ENCODE data around the gene PUDP. TPM values are rescaled to one million over a fixed set of nuclear protein-coding genes. Genes with fewer than 3 reads are reported as not detected.

The PUDP gene
- total RNA-seq, 1 donor from 2014 or later = 17.4 TPM

DNA sequence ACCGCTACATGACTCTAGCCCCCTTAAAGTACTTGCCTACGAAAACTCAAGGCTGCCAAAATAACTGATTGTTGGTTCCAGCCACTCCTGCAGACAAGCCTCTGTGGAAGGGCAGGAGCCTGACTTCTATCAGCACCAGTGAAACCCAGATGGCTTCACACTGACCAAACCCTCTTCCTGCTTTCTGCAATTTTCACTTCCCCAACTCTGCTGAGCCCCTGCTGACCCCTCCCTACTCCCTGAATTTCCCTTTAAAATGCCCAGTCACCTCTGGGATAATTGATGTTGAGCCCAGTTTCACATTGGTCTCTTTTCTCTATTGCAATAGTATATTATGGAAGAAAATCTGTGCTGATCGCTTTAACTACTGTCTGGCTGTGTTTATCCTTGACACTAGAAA is 62.1 kb downstream of the PUDP start:
- H3K36me3 Mint-ChIP-seq (ENCODE audit: low read depth) = peaks cover 3% of the 10 kb centered on the region
- H3K4me1 Mint-ChIP-seq = peaks cover 41% of the 10 kb centered on the region
- no peak overlapping the region for H3K4me3 Mint-ChIP-seq
- intact Hi-C loops (cut with micrococcal nuclease) = loop anchor here (2.0 kb wide), 1 partner anchor 61 kb away; the partner anchor contains the start of gene STS
- no peak for DNase-seq
- no peaks in the 10 kb centered on the region for H3K9me3 Mint-ChIP-seq
- no peak overlapping the region for H3K27ac Mint-ChIP-seq
- H3K27me3 Mint-ChIP-seq = peaks cover 5% of the 10 kb centered on the region

DNA sequence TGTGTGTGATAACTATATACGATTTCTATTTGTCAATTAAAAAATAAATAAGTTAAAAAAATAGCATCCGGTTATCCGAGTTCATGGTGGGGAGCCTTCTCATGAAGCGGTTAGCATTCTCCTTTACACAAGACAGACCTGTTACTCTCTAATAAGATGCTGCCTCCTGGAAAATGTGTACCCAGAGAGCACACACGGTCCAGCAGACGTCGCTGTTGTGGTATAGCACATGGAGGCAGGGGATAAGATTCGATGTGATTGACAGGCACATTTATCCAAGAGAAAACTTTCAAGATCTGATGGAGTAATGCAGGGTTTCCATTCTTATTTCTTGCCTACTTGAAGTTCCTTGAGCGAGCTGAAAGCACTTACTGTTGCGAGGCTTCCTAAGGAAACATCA is 63.1 kb downstream of the PUDP start:
- intact Hi-C loops (cut with micrococcal nuclease) = loop anchor here (1.0 to 2.0 kb wide), 2 partner anchors 26 to 62 kb away; partner anchors contain the start of gene STS
- DNase-seq = no peak
- peaks cover 5% of the 10 kb centered on the region for H3K27me3 Mint-ChIP-seq

DNA sequence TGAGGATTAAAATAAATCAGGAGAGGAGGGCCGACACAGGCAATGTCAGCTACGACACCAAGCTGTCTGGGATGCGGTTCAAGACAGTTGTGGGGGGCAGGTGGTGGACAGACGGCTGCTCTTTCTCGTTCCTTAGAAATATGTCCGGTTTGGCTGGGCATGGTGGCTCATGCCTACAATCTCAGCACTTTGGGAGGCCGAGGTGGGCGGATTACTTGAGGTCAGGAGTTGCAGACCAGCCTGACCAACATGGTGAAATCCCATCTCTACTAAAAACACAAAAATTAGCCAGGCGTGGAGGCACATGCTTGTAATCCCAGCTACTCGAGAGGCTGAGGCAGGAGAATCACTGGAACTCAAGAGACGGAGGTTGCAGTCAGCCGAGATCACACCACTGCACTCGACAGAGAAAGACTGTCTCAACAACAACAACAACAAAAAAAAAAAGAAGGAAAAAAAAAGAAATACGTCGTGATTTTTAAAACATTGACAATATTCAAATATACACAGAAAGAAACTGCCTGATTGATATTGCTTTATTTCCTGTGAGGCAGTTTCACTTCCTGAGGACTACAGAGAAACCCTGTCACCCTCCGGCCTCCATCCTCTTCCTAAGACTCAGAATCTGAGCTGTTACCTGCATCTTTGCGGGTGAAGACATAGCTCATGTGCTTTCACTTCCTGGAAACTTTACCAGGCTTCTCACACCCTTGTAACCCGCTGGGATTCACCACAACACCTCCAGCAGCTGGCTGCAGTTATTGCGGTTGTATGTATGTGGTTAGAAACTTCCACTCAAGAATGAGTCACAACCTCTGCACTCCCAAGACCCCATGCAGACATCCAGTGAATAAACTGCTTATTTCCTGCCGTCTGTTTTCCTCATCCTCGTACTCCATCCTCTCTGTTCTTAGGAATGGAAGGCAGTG is 64.2 kb downstream of the PUDP start:
- peaks cover 6% of the 10 kb centered on the region for H3K36me3 Mint-ChIP-seq (ENCODE audit: low read depth)
- H3K4me3 Mint-ChIP-seq = peak overlapping the region; percentile 56
- intact Hi-C loops (cut with micrococcal nuclease) = loop anchor here (1.0 to 2.0 kb wide), 2 partner anchors 24 to 63 kb away; partner anchors contain the start of gene STS
- peaks cover 5% of the 10 kb centered on the region for H3K27me3 Mint-ChIP-seq
- peak overlapping the region; percentile 89 for H3K27ac Mint-ChIP-seq
- peak; percentile 88 for DNase-seq
- peaks cover 31% of the 10 kb centered on the region for H3K4me1 Mint-ChIP-seq
- no peaks in the 10 kb centered on the region for H3K9me3 Mint-ChIP-seq

More for the DNA sequence above, 63.1 kb downstream of the PUDP start:
- Mint-ChIP-seq H3K27ac (no peak overlapping the region), H3K9me3 (no peaks in the 10 kb centered on the region), H3K36me3 (ENCODE audit: low read depth) (peaks cover 6% of the 10 kb centered on the region), H3K4me3 (no peak overlapping the region), H3K4me1 (peaks cover 41% of the 10 kb centered on the region)

DNA sequence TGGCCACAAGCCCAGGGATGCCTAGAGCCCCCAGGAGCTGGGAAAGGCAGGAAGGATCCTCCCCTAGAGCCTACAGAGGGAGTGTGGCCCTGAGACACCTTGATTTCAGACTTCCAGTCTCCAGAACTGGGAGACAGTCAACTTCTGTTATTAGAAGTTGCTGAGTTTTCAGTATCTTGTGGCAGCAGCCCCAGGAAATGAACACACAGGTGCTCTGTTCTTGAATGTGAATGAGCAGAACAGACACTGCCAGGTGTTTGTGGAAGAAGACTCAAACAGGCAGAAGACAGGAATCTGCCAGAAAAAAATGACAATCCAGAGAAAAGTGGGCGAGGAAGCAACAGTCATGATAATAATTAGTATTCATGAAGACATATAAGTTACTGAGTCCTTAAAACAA is 64.9 kb downstream of the PUDP start:
- H3K27me3 Mint-ChIP-seq = peaks cover 5% of the 10 kb centered on the region
- peaks cover 24% of the 10 kb centered on the region for H3K4me1 Mint-ChIP-seq
- no peak overlapping the region for H3K27ac Mint-ChIP-seq
- DNase-seq = no peak
- peak overlapping the region; percentile 56 for H3K4me3 Mint-ChIP-seq
- no peaks in the 10 kb centered on the region for H3K9me3 Mint-ChIP-seq
- intact Hi-C loops (cut with micrococcal nuclease) = no loop called here
- H3K36me3 Mint-ChIP-seq (ENCODE audit: low read depth) = peaks cover 6% of the 10 kb centered on the region

DNA sequence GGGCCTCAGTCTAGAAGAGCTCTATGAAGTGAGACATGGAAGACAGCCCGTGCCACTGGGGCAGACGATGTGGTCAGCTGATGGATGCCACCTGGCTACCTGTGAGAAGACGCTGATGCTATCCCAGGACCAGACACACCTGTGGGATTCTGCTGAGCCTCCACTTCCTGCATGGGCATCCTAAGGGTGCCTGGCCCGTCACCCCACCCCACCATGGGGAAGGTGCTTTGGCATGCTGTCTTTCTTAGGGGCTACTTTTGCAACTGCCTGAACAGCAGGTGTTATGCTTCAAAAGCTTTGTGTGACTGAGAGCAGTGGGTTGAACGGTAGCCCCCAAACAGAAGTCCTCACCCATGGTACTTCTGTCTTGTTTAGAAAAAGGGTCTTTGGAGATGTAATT is 65.4 kb downstream of the PUDP start:
- intact Hi-C loops (cut with micrococcal nuclease) = no loop called here
- peaks cover 24% of the 10 kb centered on the region for H3K4me1 Mint-ChIP-seq
- peaks cover 6% of the 10 kb centered on the region for H3K36me3 Mint-ChIP-seq (ENCODE audit: low read depth)
- no peak overlapping the region for H3K4me3 Mint-ChIP-seq
- DNase-seq = no peak
- H3K9me3 Mint-ChIP-seq = no peaks in the 10 kb centered on the region
- peaks cover 5% of the 10 kb centered on the region for H3K27me3 Mint-ChIP-seq
- no peak overlapping the region for H3K27ac Mint-ChIP-seq

DNA sequence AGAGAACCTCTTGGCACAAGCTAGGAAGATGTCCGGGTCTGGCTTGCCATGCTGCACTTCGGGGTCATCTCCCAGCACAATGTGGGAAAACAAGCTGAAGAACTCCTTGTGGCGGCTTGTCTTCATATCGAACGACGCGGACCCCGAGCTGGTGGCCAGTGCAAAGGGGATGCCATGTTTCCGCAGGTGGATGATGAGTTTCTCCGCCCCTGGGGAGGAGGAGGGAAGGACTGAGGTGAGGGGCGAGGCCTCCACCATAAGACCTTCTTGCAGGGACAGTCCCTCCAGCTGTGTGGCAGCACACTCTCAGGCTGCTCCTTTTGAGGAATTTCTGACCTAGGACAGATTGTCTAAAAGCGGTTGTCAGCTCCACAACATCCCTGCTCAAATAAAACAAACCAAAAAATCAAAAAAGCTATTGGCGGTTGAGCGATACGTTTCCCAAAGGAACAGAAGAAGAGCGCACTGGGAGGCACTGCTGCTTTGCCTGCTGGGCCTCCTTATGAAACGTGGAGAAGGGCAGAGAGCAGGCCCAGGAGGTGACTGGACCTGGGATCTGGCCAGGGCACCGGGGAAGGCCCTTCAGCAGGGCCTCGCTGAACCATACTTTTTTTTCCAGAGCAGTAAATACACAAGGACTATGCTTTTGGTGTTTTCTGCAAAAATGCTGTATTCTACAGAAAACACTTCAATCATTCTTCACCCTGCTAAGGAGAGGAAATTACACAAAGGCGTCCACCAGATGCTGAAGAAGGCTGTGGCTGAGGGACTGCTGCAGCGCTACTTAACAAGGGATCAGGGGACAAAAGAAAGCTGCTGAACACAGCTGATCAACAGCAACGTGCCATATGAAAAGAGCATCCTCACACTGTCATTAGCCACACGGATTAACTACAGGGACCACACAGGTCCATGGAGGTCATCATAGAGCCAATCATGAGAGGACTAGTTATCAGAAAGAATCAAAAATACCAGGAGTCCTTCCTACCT is 70.4 kb downstream of the PUDP start:
- Mint-ChIP-seq H3K4me3 (no peak overlapping the region), H3K27me3 (no peaks in the 10 kb centered on the region), H3K36me3 (ENCODE audit: low read depth) (peaks cover 6% of the 10 kb centered on the region), H3K4me1 (peaks cover 12% of the 10 kb centered on the region), H3K9me3 (no peaks in the 10 kb centered on the region), H3K27ac (no peak overlapping the region)
- DNase-seq = no peak
- intact Hi-C loops (cut with micrococcal nuclease) = no loop called here

DNA sequence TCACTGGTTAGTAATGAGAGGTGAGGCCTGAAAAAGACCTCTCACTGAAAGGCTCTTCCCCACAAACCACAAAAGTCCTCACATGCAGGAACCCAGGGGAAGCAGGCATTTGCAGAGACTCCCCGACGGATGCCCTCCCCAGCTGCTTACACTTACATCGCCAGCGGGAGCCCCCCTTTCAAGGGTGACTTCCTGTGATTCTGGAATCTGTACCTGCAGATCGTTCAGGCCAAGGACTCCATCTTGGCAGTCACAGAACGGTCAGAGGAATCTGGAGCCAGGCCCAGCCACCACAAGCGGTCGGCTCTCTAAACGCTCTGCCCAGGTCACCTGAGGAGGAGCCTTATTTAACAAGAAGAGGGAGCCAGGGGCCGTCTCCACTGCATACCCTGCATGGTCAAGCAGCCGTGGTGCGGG is 71.7 kb downstream of the PUDP start:
- Mint-ChIP-seq H3K27me3 (no peaks in the 10 kb centered on the region), H3K4me3 (no peak overlapping the region), H3K36me3 (ENCODE audit: low read depth) (peaks cover 6% of the 10 kb centered on the region), H3K27ac (no peak overlapping the region), H3K4me1 (peaks cover 10% of the 10 kb centered on the region), H3K9me3 (no peaks in the 10 kb centered on the region)
- intact Hi-C loops (cut with micrococcal nuclease) = no loop called here
- DNase-seq = no peak

DNA sequence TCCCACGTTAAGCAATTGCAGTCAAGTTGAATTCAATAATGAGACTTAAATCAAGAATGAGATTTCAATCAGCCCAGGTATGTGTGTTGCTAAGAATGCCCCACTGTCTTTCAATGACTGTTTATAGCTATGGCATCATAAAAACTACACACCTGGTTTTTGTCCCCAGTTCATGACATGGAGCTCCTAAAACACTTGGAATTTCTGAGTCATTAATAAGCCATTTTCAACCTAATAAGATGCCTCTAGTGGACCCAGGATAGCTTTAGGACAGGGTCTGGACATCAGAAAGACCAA is 73.1 kb downstream of the PUDP start:
- DNase-seq = no peak
- Mint-ChIP-seq H3K4me3 (no peak overlapping the region), H3K36me3 (ENCODE audit: low read depth) (peaks cover 4% of the 10 kb centered on the region), H3K4me1 (peaks cover 12% of the 10 kb centered on the region), H3K9me3 (no peaks in the 10 kb centered on the region), H3K27ac (no peak overlapping the region), H3K27me3 (no peaks in the 10 kb centered on the region)
- intact Hi-C loops (cut with micrococcal nuclease) = no loop called here

DNA sequence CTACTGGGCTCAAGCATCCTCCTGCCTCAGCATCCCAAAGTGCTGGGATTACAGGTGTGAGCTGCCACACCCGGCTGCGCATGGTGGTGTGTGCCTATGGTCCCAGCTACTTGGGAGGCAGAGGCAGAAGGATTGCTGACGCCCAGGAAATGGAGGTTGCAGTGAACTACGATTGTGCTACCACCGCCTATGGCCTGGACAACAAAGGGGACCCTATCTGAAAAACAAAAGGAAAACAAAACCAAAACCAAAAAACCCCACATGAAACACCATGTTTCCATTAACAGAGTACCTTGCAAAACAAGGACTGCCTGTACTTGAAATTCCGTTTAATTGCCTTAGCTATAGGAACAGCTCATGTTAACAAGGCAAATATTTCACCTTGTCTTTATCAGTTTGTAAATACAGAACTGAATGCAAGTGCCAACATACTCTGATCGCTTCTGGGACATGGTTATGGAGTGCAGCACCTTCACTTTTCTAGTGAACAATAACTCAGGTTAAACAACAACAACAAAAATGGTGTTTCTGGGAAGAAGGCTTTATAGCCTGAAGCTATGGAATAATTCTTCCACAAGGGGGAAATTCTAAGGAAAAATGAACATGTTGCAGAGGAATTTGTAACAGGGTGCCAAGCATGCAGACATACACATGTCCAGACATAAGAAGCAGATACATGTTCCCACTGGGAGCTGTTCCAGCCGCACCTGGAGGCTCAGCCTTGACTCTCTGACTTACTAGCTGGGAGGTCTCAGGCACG is 73.6 kb downstream of the PUDP start:
- Mint-ChIP-seq H3K36me3 (ENCODE audit: low read depth) (peaks cover 5% of the 10 kb centered on the region), H3K4me3 (no peak overlapping the region), H3K27me3 (no peaks in the 10 kb centered on the region), H3K4me1 (peaks cover 15% of the 10 kb centered on the region), H3K27ac (no peak overlapping the region), H3K9me3 (no peaks in the 10 kb centered on the region)
- peak; percentile 63 for DNase-seq
- intact Hi-C loops (cut with micrococcal nuclease) = no loop called here

DNA sequence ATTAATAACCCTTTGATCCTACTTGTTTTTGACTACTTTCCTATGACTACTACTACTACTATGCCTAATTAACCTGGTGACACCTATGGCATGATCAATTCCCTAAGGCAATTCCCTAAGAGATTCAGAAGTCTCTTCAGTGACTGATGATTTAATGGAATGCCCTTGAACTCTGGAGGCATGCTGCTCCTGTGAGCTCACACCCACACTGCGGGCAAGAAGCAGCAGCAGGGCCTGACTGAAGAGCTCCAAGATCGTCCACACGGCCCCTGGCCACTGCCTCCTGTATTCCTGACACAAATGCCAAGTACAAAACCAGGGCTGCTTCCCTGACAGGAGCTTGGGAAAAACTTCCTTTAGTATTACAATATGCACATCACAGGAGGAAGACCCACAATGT is 74.6 kb downstream of the PUDP start:
- DNase-seq = no peak
- no peaks in the 10 kb centered on the region for H3K27me3 Mint-ChIP-seq
- H3K4me3 Mint-ChIP-seq = no peak overlapping the region
- H3K27ac Mint-ChIP-seq = no peak overlapping the region
- peaks cover 21% of the 10 kb centered on the region for H3K4me1 Mint-ChIP-seq
- H3K9me3 Mint-ChIP-seq = no peaks in the 10 kb centered on the region
- peaks cover 5% of the 10 kb centered on the region for H3K36me3 Mint-ChIP-seq (ENCODE audit: low read depth)
- intact Hi-C loops (cut with micrococcal nuclease) = no loop called here

DNA sequence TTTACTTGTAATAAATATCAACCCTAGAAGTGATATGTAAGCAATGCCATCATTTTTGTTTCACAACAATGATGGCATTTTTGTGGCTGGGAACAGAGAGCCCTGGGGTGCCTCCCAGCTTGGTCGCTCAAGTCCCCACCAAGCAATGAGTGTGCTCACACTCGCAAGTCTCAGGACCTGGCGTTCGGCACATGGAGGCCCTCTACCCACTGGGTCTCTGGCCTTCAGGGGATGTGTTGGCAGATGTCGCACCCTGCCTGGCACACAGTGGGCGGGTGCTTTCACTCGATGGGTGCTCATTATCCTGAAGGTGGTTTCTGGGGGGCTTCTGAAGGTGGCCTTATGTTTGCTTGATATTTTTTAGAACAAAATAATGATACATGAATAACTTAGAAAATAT is 75.1 kb downstream of the PUDP start:
- peaks cover 21% of the 10 kb centered on the region for H3K4me1 Mint-ChIP-seq
- H3K9me3 Mint-ChIP-seq = no peaks in the 10 kb centered on the region
- H3K27ac Mint-ChIP-seq = no peak overlapping the region
- intact Hi-C loops (cut with micrococcal nuclease) = no loop called here
- no peak overlapping the region for H3K4me3 Mint-ChIP-seq
- H3K27me3 Mint-ChIP-seq = no peaks in the 10 kb centered on the region
- DNase-seq = no peak
- H3K36me3 Mint-ChIP-seq (ENCODE audit: low read depth) = peaks cover 5% of the 10 kb centered on the region

DNA sequence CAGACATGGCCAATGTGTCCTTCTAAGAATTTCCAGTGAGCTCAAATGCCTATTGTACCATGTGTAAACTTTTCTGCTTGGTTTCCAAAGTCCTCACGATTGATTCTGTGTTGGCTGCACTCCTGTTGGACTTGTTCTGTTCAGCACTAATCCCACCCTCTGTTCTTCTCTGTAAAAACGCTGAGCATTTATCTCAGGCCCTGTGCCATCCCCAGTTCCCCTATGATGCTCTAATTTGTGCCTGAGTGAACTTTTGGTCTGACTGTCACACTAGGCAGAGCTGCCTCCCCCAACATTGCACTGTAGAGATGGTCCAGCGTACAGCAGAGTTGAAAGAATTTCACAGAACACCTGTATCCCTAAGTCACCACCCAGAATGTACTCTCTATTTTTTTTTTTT is 76.6 kb downstream of the PUDP start:
- Mint-ChIP-seq H3K36me3 (ENCODE audit: low read depth) (peaks cover 5% of the 10 kb centered on the region), H3K27ac (no peak overlapping the region), H3K4me3 (no peak overlapping the region), H3K4me1 (peaks cover 18% of the 10 kb centered on the region), H3K9me3 (no peaks in the 10 kb centered on the region), H3K27me3 (no peaks in the 10 kb centered on the region)
- intact Hi-C loops (cut with micrococcal nuclease) = no loop called here
- no peak for DNase-seq

DNA sequence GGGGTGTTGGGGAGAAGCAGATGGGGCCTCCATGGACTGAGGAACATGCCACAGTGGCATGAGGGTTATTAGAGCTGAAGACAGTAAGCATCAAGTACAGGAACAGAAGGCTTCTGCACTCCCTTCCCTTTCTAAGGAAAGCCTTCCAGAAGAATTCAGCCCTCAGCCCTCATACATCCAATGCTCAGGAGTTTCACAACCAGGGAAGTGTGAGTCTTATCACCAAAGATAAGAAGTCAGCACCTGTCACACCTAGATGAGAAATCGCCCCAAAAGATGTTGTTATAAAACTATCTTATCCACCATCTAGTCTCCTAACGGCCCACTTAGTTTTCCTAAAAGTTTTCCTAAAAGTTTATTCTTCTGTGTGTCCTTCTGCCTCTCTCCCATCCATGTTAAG is 78.4 kb downstream of the PUDP start:
- Mint-ChIP-seq H3K9me3 (no peaks in the 10 kb centered on the region), H3K27me3 (no peaks in the 10 kb centered on the region), H3K4me1 (peaks cover 17% of the 10 kb centered on the region), H3K4me3 (no peak overlapping the region), H3K36me3 (ENCODE audit: low read depth) (peaks cover 5% of the 10 kb centered on the region), H3K27ac (no peak overlapping the region)
- DNase-seq = no peak
- intact Hi-C loops (cut with micrococcal nuclease) = no loop called here

All from activated CD4-positive, alpha-beta T cell treated with anti-CD3 and anti-CD28 coated beads, Interleukin-2, amount 10 ng/mL, durations not matched to agents 24 days and 14 days (primary cell).